ENCODE data around the gene FAM168A.

FAM168A gene

GRCh38 chr11:73640592-73640991 lies 42.7 kb upstream of the FAM168A start:
- no peak for DNase-seq (ENCODE audit: extremely low read depth, low read depth)
- no peak overlapping the region for H3K4me3 ChIP-seq (replicated peaks; ENCODE audit: low read depth, low read length)
- no peak for TF ChIP-seq CTCF (IDR thresholded peaks at IDR 0.05; ENCODE audit: low read depth, low read length, missing control alignments)

GRCh38 chr11:73637012-73637411 lies 39.1 kb upstream of the FAM168A start:
- DNase-seq (ENCODE audit: extremely low read depth, low read depth): no peak
- TF ChIP-seq CTCF (IDR thresholded peaks at IDR 0.05; ENCODE audit: low read depth, low read length, missing control alignments): no peak
- H3K4me3 ChIP-seq (replicated peaks; ENCODE audit: low read depth, low read length): no peak overlapping the region

GRCh38 chr11:73636249-73636648 lies 38.3 kb upstream of the FAM168A start:
- DNase-seq (ENCODE audit: extremely low read depth, low read depth): no peak

GRCh38 chr11:73635721-73636120 lies 37.8 kb upstream of the FAM168A start:
- no peak for DNase-seq (ENCODE audit: extremely low read depth, low read depth)

More at GRCh38 chr11:73636249-73636648, 38.3 kb upstream of the FAM168A start:
- H3K4me3 ChIP-seq (replicated peaks; ENCODE audit: low read depth, low read length): no peak overlapping the region
- TF ChIP-seq CTCF (IDR thresholded peaks at IDR 0.05; ENCODE audit: low read depth, low read length, missing control alignments): no peak

GRCh38 chr11:73633999-73634398 lies 36.1 kb upstream of the FAM168A start:
- no peak overlapping the region for H3K4me3 ChIP-seq (replicated peaks; ENCODE audit: low read depth, low read length)
- no peak for DNase-seq (ENCODE audit: extremely low read depth, low read depth)
- TF ChIP-seq CTCF (IDR thresholded peaks at IDR 0.05; ENCODE audit: low read depth, low read length, missing control alignments): no peak

More at GRCh38 chr11:73635721-73636120, 37.8 kb upstream of the FAM168A start:
- H3K4me3 ChIP-seq (replicated peaks; ENCODE audit: low read depth, low read length): no peak overlapping the region
- no peak for TF ChIP-seq CTCF (IDR thresholded peaks at IDR 0.05; ENCODE audit: low read depth, low read length, missing control alignments)

GRCh38 chr11:73632996-73633395 lies 35.1 kb upstream of the FAM168A start:
- TF ChIP-seq CTCF (IDR thresholded peaks at IDR 0.05; ENCODE audit: low read depth, low read length, missing control alignments): no peak
- H3K4me3 ChIP-seq (replicated peaks; ENCODE audit: low read depth, low read length): no peak overlapping the region
- no peak for DNase-seq (ENCODE audit: extremely low read depth, low read depth)

- TF ChIP-seq CTCF (IDR thresholded peaks at IDR 0.05; ENCODE audit: low read depth, low read length, missing control alignments): no peak
- DNase-seq (ENCODE audit: extremely low read depth, low read depth): no peak
- no peak overlapping the region for H3K4me3 ChIP-seq (replicated peaks; ENCODE audit: low read depth, low read length)
These were observed 32.0 kb upstream of the FAM168A start for GRCh38 chr11:73629907-73630306.
